Ureter (tissue), 1 donor: ENCODE results near the gene SIVA1. TPM values are rescaled to one million over a fixed set of nuclear protein-coding genes. Genes with fewer than 3 reads are reported as not detected.
"Not testable (repeated sequence)": the region's sequence is repeated elsewhere in the genome, so short reads cannot be mapped to it uniquely, and the experiment has no call there.

Experiments used
- DNase-seq: peaks from one replicate; pipeline ENCODE4 v3.0.0-alpha.2; 2020; ENCODE audit warnings: low spot score
- total RNA-seq: library from RNA; stranded (reverse); gene quantifications from one replicate; pipeline ENCODE4 v1.2.4, GENCODE V29; 2023
- donor health status: DM: yes; HTN: yes; CAD: no.

SIVA1 gene
- total RNA-seq, 1 donor from 2014 or later: 56.5 TPM

DNA sequence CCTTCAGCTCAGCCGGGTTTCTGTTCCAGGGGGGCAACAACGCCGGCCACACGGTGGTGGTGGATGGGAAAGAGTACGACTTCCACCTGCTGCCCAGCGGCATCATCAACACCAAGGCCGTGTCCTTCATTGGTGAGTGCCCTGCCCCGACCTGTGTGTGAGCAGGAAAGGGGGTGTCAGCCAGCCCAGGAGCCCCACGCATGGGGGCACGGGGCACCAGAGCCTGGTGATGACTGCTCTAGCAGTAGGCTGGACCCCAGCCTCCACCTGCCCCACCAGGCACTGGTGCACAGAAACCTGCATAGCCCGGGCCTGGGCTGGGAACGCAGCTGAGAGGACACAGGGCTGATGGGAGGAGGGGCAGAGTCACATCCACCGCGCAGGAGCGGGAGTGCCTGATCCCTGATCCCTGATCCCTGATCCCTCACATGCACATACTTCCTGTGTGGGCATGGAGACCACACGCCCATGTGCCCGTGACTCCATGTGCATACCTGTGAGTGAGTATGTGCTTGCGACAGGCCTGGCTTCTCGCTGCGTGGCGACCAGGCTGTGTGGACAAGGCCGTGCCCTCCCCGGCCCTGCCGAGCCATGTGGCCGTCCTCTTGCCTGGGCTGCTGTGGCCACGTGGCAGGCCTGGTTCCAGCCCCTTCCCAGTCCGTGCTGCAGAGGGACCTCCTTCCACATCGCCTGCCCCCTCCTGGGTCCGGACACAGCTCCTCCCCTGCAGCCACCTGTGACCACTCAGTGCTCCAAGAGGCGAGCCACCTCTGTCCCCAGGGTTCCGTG is 17.8 kb upstream of the SIVA1 start:
- no peak for DNase-seq

DNA sequence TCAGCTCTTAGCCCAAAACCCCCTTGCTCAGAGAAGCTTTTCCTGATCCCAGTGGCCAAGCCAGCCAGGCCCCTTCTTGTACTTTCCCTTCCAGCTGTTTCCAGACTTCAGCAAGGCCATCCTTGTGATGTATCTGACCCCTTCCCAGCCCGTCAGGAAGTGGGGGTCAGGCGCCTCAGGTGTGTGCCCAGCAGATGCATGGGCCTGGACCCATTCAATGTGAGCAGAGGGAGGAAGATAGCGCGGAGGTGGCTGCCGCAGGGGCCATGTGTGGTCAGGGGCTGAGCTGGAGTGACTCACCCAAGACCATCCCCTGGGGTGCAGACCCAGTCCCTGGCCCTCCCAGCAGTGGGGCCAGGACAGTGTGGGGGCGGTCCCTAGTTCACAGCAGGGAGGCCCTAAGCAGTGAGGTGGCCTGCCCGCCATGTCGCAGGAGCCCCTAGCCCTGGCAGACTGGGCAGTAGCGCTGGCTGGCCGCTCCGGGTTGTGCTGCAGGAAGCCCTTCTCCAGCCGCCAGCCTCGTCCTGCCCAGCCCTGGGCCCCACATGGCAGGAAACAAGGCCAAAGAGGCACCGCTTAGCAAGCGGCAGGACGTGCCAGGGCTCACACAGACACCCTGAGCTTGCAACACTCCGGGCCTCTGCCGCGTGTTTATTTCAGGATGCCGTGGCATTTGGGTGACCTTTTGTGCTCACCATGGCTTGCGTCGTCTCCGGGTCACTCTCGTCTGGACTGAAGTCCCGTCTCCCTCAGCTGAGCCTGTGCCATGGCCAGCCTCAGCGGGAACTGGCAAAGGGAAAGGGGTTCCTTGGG is 16.9 kb upstream of the SIVA1 start:
- peak; percentile 94 for DNase-seq

DNA sequence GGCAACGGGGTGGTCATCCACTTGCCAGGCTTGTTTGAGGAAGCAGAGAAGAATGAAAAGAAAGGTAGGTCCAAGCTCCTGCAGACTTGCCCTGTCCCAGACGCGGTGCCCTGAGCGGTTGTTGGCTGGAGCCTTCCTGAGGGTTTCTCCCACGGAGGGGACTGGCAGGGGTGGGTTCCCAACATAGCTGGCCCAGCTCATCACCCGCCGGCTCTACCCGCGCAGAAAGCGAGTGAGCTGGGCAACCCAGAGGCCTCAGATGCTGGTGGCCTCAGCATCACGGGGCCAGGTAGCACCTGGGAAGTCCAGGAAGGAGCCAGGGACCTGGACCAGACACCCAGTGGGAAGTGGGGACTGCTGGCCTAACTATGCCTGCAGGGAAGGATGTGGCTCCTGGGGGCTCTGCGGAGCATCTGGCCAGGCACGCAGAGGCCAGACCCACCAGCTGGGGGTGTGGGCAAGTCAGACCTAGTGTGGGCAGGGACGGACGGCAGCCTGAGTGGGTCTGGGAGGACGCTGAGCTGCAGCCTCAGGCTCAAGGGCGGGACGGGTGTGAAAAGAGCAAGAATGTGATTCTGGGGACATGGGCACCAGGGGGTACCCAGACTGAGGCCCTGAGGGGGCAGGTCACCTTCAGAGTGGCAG is 14.4 kb upstream of the SIVA1 start:
- DNase-seq: no peak

DNA sequence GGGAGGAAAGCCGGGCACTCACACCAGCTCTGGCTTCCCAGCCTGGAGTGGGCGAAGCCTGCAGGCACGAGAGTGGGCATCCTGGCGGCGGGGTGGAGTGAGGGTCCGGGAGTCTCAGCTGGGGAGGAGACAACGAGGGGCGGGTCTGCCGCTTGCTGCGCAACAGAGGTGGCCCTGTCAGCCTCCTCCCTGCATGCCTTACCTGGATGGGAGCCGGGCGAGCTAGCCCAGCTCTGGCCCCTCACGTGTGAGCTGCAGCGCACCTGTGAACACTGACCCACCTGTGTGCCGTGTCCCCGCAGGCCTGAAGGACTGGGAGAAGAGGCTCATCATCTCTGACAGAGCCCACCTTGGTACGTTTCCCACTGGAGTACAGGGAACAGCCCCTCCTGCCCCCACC is 13.9 kb upstream of the SIVA1 start:
- no peak for DNase-seq

DNA sequence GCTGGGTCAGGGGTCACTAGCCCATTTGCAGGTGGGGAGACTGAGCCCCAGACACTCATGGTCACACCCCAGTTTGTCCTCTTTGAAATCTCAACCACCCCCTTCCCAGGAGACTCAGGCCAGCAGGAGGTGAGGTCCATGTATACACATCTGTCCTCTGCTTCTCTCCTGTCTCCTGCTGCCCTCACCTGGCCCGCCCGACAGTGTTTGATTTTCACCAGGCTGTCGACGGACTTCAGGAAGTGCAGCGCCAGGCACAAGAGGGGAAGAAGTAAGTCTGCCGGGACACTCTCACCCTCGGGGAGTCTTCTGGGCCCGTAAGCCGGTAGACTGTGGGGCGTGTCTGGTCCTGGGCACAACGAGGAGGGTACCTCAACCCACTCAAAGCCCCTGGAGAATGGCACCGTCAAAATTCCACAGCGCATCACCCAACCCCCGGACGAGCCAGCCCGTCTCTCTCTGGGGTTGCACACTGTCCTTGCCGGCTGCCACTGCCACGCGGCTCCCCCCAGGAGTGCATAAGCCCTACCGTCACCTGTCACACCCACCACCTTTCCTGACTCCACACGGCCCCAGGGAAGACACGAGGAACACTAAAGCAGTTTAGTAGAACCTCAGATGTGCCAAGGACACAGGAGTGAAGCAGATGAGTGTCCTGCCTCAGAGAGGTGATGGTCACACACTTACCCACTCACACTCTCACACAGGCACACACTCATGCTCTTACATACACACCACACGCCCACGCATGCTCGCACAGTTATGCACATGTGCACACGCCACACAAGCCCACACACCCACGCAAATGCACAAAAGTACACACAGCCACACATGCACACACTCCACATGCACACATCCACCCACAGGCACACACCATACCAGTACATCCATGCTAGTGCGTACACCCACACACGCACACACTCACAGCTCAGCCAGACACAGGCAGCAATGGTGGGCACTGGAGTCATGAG is 13.1 kb upstream of the SIVA1 start:
- DNase-seq: no peak

DNA sequence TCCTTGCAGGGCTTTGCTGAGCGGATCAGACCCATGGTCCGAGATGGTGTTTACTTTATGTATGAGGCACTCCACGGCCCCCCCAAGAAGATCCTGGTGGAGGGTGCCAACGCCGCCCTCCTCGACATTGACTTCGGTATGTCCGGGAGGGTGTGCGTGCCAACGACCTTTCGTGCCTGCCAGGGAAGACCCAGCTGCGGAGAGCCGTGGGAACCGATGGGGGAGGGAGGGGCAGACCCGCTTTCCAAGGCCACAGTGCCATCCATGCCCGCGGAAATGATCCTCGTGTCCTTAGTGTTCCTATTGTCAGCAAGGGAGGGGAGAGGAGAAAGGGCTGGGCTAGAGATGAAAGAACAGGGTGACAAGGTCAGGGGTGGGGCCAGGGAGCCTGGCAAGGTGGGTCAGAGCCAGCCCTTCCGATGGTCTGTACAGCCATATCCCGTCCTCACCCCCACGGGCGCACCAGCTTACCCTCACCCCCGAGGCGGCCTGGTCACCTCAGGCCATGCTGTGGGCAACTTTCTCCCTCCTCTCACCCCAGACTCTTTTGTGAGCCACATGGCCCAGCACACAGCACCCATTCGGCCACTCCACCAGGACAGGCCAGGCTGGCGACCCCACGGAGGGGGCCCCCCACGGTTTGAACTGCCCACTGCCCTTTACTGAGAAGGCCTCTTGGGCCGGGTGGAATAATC is 11.7 kb upstream of the SIVA1 start:
- DNase-seq: no peak

DNA sequence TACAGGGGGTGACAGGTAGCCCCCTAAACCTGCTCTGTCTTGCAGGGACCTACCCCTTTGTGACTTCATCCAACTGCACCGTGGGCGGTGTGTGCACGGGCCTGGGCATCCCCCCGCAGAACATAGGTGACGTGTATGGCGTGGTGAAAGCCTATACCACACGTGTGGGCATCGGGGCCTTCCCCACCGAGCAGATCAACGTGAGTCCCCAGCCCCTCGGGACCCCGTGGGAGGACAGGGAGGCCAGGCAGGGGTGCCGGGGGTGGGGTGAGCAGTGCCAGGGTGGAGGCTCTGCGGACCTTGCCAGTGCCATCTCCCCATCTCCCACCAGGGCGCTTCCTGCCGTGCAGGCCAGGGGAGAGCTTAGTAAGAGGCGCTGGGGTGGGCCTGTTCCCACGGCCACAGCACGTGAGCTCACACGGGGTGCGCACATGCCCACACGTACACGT is 11.1 kb upstream of the SIVA1 start:
- no peak for DNase-seq

DNA sequence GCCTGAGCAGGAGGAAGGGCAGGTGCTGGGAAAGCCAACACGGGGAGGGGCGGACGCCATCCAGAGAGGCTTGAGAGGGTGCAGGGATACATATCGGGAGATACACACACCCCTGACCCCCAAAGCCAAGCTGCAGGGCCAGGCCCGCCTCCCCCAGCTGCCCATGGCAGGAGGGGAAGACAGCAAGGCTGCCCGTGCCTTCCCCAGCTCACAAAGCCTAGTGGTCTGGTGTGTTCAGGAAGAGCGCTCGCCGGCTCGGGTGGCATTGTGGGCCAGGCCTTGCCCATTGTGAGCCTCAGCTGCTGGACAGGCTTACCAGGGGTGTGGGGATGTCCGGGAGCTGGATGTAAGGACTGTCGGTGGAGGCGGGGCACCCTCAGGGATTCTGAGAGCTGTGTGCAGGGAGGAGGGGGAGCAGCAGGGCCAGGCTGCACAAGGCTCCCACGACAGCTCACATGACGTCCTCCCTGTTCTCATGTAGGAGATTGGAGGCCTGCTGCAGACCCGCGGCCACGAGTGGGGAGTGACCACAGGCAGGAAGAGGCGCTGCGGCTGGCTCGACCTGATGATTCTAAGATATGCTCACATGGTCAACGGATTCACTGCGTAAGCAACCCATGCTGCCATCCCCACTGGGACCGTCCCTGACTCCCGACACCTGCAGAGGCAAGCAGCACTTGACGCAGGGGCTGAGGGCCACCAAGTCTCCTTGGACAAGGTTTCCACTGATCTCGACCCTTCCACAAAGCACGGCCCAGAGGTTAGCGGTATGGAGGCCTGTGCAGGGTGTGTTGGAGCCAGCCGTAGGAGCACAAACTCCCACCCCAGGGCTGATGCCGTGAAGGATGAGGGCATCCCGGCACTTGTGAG is 10.1 kb upstream of the SIVA1 start:
- no peak for DNase-seq

DNA sequence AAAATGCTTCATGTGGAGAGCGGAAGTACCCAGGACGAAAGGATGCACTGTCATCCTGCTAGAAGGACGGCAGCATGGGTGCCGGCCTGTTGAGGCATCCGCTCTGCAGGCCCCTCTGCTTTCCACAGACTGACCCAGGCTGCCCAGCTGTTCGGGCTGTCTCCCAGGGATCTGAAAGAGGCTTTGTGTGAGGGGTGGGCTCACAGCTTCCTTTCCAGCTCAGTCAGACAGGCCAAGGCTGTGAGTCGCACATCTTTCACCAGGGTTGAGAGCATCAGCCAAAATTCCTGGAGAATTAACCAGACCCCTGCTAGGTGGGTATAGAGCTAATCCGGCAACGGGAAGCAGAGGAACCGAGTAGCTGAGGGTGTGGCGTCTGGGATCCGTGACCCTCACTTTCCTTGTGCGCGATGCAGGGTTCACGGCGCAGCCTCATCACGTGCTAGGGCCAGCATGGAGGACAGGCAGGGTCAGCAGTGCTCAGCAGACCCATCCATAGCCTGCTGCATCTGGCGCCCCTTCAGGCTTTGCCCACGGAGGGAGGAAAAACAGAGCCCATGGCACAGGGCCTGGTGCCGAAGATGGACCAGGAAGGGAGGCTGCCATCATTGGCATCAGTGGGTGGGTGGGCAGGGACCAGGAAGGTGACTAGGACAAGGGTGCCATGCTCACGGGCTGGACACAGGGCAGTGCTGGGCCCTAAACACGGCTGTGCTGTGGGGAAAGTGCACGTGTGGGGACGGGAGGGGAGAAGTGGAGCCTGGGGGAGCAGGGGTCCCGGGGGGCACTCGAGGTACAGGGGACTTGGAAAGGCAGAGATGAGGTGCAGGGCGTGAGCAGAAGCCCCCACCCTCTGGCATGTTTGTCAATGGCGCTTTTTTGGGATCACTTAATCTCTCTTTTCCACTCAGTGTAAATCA is 9.2 kb upstream of the SIVA1 start:
- no peak for DNase-seq

DNA sequence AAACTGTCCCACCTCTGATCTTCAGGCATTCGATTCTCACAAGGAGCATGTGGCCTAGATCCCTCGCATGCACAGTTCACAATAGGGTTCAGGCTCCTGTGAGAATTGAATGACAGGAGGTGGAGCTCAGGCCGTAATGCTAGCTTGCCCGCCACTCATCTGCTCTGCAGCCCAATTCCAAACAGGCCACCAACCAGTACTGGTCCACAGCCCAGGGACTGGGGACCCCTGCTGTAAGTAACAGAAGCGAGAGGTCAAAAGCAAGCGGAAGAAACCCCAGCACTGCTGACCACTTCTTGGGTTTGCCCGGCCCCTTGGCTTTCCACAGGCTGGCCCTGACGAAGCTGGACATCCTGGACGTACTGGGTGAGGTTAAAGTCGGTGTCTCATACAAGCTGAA is 8.5 kb upstream of the SIVA1 start:
- no peak for DNase-seq

DNA sequence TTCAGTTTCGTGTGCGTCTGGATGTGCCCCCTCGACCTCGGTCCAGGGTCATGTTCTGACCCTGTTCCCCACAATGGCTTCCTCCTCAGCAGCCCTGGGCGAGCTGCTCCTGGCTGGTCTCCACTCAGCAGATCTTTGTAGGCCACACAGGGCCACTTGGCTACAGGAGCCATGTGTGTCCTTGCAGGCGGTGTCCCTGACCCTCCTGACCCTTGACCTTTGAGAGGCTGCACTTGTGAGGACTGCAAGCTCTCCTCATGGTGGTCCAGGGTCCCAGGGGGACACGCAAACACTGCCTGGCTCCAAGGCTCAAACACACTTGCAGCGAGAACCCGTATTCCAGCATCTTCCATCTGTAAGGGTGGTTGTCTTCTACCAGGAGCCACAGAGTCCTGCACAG is 7.5 kb upstream of the SIVA1 start:
- no peak for DNase-seq

DNA sequence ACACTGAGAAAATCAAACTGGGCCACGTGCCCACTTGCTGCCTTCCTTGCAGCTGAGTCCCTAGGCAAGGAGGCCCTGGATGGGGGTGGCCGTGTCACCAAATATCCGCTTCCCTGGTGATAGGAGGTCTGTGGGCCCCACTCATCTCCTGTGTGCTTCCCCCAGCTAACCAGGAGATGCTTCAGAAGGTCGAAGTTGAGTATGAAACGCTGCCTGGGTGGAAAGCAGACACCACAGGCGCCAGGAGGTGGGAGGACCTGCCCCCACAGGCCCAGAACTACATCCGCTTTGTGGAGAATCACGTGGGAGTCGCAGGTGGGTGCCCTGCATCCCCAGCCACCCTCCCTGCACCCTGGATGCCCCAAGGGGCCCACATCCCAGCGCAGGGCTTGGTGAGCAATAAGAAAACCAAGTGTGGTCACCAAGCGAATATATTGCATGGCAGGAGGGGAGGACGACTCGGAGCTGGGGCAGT is 6.8 kb upstream of the SIVA1 start:
- no peak for DNase-seq

DNA sequence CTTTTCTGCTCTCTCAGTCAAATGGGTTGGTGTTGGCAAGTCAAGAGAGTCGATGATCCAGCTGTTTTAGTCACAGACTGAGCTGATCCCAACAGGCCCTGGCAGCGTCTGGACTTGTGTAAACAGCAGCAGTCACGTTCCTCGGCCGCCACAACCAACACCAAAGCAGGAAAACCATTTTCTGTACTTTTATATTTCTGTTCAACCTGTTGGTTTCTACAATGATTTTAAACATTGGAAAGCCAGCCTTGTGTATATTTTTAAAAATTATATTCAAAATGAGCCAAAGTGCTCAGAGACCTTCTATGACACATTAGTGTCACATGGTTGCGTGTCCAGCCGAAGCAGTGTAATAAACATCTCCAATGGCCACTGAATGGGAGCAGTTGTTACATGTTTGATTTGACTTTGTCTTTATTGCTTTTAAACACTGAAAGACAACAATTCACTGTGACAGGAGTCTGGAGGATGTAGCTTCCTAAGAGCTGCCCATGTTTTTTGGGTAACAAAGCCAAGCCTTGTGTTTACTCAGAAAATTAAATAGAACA is 5.9 kb upstream of the SIVA1 start:
- no peak for DNase-seq

DNA sequence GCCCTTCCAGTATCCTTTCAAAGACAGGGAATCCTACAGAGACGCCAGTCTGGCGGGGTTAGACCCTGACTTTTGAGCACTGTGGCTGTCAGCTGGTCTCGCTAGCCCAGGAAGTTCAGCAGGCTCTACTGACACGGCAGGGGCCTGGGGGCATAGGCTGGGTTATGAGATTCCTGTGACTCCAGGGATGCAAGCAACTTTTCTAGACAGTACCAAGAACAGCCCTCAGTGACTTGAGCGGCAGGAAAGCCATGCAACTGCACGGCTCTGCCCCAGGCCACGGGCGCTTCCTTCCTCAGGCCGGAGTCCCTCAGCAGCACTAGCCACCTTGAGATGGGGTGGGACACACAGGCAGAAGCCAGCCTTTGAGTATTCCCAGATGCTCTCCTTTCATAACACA is 5.1 kb upstream of the SIVA1 start:
- DNase-seq: no peak

DNA sequence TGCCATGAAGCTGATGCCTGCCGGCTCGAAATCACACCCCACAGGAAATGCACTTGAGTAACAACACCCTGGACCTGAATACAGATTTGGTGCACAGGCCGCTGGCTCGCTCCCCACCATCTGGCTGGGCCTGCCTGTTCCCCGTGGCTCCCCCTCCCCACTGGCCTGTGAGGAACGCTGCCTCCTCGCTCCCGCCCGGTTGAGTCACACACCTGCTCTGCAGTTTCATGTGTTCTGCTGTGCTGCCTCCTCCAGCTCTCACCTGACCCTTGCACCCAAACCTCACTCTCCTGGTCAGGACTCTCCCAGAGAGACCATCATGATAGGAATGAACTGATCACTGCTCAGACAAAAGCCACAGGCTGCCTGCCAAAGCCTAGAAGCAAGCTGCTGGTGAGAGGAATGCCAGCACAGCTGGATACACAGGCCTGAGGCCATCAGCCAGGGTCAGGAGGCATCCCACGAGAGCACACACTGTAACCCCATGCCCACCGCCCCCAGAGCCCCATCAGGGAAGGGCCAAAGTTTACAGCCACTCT is 3.8 kb upstream of the SIVA1 start:
- no peak for DNase-seq

DNA sequence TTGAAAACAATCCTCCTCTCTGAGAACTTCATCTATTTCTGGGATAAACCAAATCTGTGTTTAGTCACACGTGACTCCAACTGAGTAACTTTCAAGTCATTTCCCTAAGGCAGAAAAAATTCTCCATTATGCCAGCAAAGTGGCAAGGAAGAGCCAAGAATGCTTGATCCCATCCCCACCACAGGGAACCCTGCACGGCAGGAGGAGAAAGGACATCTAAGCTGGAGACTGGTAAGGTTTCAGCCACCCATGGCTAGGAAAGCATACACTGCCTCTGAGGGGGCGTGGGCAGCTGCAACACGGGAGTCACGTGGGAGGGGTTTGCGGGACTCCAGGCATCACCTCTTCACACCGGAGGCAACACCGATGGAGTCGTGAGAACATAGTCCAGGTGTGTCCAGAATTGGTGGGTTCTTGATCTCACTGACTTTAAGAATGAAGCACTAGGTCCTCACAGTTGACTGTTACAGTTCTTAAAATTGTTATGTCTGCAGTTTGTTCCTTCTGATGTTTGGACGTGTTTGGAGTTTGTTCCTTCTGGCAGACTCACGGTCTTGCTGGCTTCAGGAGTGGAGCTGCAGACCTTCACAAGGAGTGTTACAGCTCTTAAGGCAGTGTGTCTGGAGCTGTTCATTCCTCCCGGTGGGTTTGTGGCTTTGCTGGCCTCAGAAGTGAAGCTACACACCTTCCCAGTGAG is 2.7 kb upstream of the SIVA1 start:
- no peak for DNase-seq

DNA sequence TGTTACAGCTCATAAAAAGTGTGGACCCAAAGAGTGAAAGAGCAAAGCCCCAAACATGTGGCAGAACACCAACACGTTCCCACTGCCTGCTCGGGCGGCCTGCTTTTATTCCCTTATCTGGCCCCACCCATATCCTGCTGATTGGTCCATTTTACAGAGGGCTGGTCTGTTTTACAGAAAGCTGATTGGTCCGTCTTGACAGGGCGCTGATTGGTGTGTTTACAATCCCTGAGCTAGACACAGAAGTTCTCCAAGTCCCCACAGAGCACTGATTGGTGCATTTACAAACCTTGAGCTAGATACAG is 2.2 kb upstream of the SIVA1 start:
- DNase-seq: not testable (repeated sequence)
